Thyroid gland (tissue), 4 donors: ENCODE data around the gene TNK1. TPM values are rescaled to one million over a fixed set of nuclear protein-coding genes. Genes with fewer than 3 reads are reported as not detected.
"Not testable (repeated sequence)": the region's sequence is repeated elsewhere in the genome, so short reads cannot be mapped to it uniquely, and the experiment has no call there.

Experiments
- DNase-seq, 2 donors: peaks; one replicate each; pipeline ENCODE4 v3.0.0-alpha.2; 2019
- H3K27ac ChIP-seq, 3 donors: fragments of 200-600 bp; sonication (generic); 1 replicate in 2 of 3; 2 replicates in 1 of 3; pipeline ENCODE4 v1.5.1; 2016 to 2019; ENCODE audit warnings: mild to moderate bottlenecking in 1 of 3, moderate library complexity in 1 of 3
- H3K27me3 ChIP-seq: fragments of 200-600 bp; sonication (generic); one replicate; pipeline ENCODE4 v1.5.1; 2019
- H3K36me3 ChIP-seq, 2 donors: fragments of 200-600 bp; sonication (generic); one replicate each; pipeline ENCODE4 v1.5.1; 2016 to 2019
- H3K4me1 ChIP-seq, 2 donors: fragments of 200-600 bp; sonication (generic); one replicate each; pipeline ENCODE4 v1.5.1; 2017 to 2019
- H3K4me3 ChIP-seq, 3 donors: fragments of 200-600 bp; sonication (generic); replicated peaks in 1 of 3; 1 replicate in 2 of 3; 2 replicates in 1 of 3; pipeline ENCODE4 v1.5.1; 2016; ENCODE audit warnings: mild to moderate bottlenecking in 1 of 3
- H3K9me3 ChIP-seq: fragments of 200-600 bp; sonication (generic); one replicate; pipeline ENCODE4 v1.5.1; 2017
- CTCF ChIP-seq, 6 experiments: fragments of 200-600 bp in 3 of 6; fragments of 450-650 bp in 3 of 6; sonication (generic) in 3 of 6; IDR thresholded peaks; one replicate each; pipeline ENCODE4 v1.5.1; 2016 to 2019; ENCODE audit warnings: antibody characterized with exemption in 6 of 6, mild to moderate bottlenecking in 2 of 6, inconsistent platforms in 1 of 6, moderate library complexity in 1 of 6
- POLR2A ChIP-seq, 2 donors: fragments of 450-650 bp; IDR thresholded peaks; one replicate each; pipeline ENCODE4 v1.6.1; 2017; ENCODE audit warnings: antibody characterized with exemption in 2 of 2, mild to moderate bottlenecking in 2 of 2, moderate library complexity in 1 of 2
- WGBS, 2 donors: methylation state at CpG; one replicate each; pipeline ENCODE4 v1.1.5; 2017; 5-methylcytosine and 5-hydroxymethylcytosine counted together
- intact Hi-C: fragments of 100-400 bp; cut with DNase I; formaldehyde crosslinking; loops from one replicate; pipeline ENCODE4 v1.15.1; 2023
- total RNA-seq, 4 donors: library from RNA; depleted of rRNA; stranded (reverse); fragments of >200 nt; gene quantifications; one replicate each; pipeline ENCODE4 v1.2.3, GENCODE V29; 2016

TNK1 gene
- total RNA-seq, 4 donors from 2014 or later = 11.0 to 30.2 (median 15.9) TPM

DNA sequence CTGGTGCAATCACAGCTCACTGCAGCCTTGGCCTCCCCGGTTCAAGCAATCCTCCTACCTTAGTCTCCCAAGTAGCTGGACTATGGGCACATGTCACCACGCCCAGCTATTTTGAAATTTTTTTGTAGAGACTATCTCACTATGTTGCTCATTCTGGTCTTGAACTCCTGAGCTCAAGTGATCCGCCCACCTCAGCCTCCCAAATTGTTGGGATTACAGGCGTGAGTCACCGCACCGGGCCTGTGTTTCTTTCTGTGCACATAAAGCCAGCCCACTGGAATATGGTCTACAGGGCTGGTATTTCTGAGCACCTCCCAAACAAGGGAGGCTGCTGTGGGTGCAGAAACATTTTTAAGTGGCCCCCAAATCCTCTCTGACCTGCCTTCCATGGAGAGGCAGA, 17.6 kb upstream of the TNK1 start:
- Histone ChIP-seq H3K4me1 (no peaks in the 10 kb centered on the region), H3K27ac (no peak overlapping the region), H3K4me3 (no peak overlapping the region), H3K27me3 (no peaks in the 10 kb centered on the region), H3K36me3 (no peaks in the 10 kb centered on the region), H3K9me3 (no peaks in the 10 kb centered on the region)
- intact Hi-C loops = loop anchor here (5.0 kb wide), 1 partner anchor 59 kb away; the partner anchor contains the start of gene SPEM1
- TF ChIP-seq POLR2A (IDR thresholded peaks at IDR 0.05) = no peak
- no peak for TF ChIP-seq CTCF (IDR thresholded peaks at IDR 0.05)
- no peak for DNase-seq
- 91 to 96% methylated on average over 6 of the region's 6 CpGs for WGBS, 2 donors

- WGBS, 2 donors = 91 to 92% methylated on average over 6 of the region's 7 CpGs
- H3K4me3 ChIP-seq, H3K27me3 ChIP-seq, H3K36me3 ChIP-seq, DNase-seq, H3K27ac ChIP-seq, H3K4me1 ChIP-seq, intact Hi-C loops, H3K9me3 ChIP-seq: not testable (repeated sequence)
These were observed 14.9 kb upstream of the TNK1 start for GRCh38 chr17:7365963-7366362.

- no peak overlapping the region for H3K27ac ChIP-seq
- H3K4me3 ChIP-seq = no peak overlapping the region
- DNase-seq = no peak
- no peaks in the 10 kb centered on the region for H3K4me1 ChIP-seq
- TF ChIP-seq POLR2A (IDR thresholded peaks at IDR 0.05) = no peak
- TF ChIP-seq CTCF (IDR thresholded peaks at IDR 0.05) = no peak
- H3K36me3 ChIP-seq = no peaks in the 10 kb centered on the region
- no peaks in the 10 kb centered on the region for H3K27me3 ChIP-seq
- 77 to 79% methylated on average over 8 of the region's 8 CpGs for WGBS, 2 donors
- intact Hi-C loops = no loop called here
- no peaks in the 10 kb centered on the region for H3K9me3 ChIP-seq
These were observed 13.8 kb upstream of the TNK1 start for GRCh38 chr17:7367083-7367482.

DNA sequence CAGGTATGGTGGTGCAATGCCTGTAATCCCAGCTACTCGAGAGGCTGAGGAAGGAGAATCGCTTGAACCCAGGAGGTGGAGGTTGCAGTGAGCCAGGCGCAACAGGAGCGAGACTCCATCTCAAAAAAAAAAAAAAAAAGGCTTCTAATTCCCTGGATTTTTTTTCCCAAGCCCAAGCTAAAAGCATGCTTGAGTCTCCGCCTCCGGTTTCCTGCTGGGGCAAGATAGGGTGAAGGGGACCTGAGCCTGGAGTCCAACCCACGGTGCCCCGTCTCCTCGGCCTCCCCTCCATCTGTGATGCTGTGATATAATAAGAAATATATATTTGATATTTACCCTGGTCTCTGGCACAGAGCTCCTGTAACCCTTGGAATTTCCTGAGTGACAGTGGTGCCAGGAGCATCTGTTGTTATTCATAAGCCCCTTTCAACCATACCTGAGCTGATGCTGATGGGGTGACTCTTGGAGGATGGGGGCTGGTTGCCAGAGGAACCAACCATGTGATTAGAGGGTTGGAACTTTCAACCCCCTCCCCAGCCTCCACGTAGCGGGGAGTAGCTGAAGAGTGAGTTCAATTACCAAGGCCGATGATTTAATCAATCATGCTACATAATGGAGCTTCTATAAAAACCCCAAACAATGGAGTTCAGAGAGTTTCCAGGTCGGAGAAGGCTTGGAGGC, 12.8 kb upstream of the TNK1 start:
- intact Hi-C loops = no loop called here
- no peak overlapping the region for H3K4me3 ChIP-seq
- TF ChIP-seq POLR2A (IDR thresholded peaks at IDR 0.05) (no peak), CTCF (IDR thresholded peaks at IDR 0.05) (no peak)
- no peak for DNase-seq
- 74 to 75% methylated on average over 13 of the region's 13 CpGs for WGBS, 2 donors
- no peak overlapping the region for H3K27ac ChIP-seq
- no peaks in the 10 kb centered on the region for H3K9me3 ChIP-seq
- no peaks in the 10 kb centered on the region for H3K4me1 ChIP-seq
- H3K36me3 ChIP-seq = no peaks in the 10 kb centered on the region
- H3K27me3 ChIP-seq = no peaks in the 10 kb centered on the region

DNA sequence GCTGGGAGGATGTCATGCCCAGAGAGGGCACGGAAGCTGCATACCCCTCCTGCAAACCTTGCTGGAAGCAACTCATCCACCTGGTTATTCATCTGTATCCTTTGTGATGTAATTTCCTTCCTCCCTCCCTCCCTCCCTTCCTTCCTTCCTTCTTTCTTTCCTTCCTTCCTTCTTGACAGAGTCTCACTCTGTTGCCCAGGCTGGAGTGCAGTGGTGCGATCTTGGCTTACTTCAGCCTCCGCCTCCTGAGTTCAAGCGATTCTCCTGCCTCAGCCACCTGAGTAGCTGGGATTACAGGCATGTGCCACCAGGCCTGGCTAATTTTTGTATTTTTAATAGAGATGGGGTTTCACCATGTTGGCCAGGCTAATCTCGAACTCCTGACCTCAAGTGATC, 12.3 kb upstream of the TNK1 start:
- DNase-seq, H3K27ac ChIP-seq, H3K9me3 ChIP-seq, intact Hi-C loops, H3K4me1 ChIP-seq, H3K27me3 ChIP-seq, H3K36me3 ChIP-seq, H3K4me3 ChIP-seq: not testable (repeated sequence)
- WGBS, 2 donors = 84% methylated on average over 5 of the region's 5 CpGs

- DNase-seq = no peak
- Histone ChIP-seq H3K36me3 (no peaks in the 10 kb centered on the region), H3K27me3 (no peaks in the 10 kb centered on the region), H3K27ac (no peak overlapping the region), H3K4me3 (no peak overlapping the region), H3K9me3 (no peaks in the 10 kb centered on the region), H3K4me1 (no peaks in the 10 kb centered on the region)
- intact Hi-C loops = no loop called here
- 71 to 93% methylated on average over 5 of the region's 5 CpGs for WGBS, 2 donors
- TF ChIP-seq POLR2A (IDR thresholded peaks at IDR 0.05) (no peak), CTCF (IDR thresholded peaks at IDR 0.05) (no peak)
These were observed 11.1 kb upstream of the TNK1 start for GRCh38 chr17:7369825-7370224.
